NCI-H2107 (cell line): ENCODE measurements around the gene TBC1D8.

ENCODE experiments used
- DNase-seq: peaks from one replicate; lab custom pipeline; 2025; lab: John Stamatoyannopoulos, UW

The TBC1D8 gene

DNA sequence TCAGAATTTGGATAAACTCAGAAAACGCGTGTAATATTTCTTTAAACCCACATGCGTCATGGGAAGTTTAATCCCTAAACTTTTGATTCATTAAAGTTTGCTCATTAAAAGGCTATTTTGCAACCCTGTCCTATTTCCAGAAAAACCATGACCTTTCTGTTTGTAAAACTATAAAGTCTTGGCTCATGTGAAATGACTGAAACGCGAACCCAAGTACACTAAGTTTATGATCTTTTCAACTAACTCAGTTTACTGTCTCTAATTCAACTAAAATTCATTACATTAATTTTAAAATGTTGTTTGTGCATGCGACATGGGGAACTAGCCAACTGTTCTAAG lies 153.0 kb downstream of the TBC1D8 start:
- no peak for DNase-seq

GRCh38 chr2:100997509-100998234 lies 153.5 kb downstream of the TBC1D8 start:
- DNase-seq: no peak

DNA sequence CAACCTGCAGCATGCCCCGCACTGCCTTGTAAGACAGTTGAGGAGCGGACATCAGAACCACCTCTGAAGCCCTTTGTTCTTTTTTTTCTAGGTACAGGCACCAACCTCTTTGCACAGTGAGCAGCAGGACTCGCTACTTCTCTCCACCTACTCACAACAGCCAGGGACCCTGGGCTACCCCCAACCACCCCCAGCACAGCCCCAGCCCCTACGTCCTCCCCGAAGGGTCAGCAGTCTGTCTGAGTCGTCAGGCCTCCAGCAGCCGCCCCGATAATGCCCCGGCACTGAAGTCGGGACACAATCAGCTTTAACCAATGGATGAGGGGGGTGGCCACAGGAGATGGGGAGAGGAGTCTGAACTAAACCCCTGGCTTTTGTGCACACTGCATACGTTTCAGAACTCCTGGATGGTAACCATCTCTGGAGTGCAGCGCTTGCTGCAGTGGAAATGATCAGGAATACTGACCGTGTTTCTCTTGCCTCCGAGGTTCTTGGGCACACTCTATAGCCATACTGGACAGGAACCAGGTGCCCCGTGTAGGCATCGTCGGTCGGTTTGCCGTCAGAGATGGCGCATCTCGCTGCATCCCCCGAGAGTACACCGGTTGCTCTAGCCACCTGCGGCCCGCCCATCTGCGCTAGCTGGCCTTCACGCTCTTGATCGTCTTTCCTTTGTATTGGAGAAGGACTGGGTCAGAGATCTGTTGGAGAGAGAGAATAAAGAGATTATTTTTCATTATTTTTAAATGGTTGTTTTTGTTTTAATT lies 155.7 kb downstream of the TBC1D8 start:
- no peak for DNase-seq

DNA sequence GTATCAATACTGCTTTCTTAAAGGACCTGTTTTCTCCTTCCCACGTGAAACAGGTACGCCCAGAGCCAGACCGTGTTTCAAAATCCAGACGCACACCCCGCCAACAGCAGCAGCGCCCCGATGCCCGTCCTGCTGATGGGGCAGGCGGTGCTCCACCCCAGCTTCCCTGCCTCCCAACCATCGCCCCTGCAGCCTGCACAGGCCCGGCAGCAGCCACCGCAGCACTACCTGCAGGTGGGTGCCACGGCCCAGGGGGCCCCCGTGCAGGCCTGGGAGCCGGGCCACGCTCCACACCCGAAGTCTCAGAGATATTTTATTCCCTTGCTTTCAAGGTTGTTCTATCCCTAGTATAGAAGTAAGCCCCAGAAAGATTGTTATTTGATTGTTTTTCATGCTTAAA lies 157.9 kb downstream of the TBC1D8 start:
- no peak for DNase-seq

DNA sequence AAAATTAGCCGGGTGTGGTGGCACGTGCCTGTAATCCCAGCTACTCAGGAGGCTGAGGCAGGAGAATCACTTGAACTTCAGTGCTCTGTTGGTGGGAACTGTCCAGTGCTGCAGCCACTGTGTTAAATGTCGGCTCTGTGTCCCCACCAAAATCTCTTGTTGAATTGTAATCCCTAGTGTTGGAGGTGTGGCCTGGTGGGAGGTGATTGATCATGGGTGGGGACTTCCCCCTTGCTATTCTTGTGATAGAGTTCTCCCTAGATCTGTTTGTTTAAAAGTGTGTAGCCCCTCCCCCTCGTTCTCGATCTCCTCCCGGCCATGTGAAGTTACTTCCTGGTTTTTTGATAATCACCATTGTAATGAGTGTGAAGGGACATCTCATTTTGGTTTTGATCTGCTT lies 158.9 kb downstream of the TBC1D8 start:
- DNase-seq: no peak

- no peak for DNase-seq
Observed at GRCh38 chr2:100991404-100991773, 159.8 kb downstream of the TBC1D8 start.

- no peak for DNase-seq
Observed at GRCh38 chr2:100990650-100991403, 160.4 kb downstream of the TBC1D8 start.

DNA sequence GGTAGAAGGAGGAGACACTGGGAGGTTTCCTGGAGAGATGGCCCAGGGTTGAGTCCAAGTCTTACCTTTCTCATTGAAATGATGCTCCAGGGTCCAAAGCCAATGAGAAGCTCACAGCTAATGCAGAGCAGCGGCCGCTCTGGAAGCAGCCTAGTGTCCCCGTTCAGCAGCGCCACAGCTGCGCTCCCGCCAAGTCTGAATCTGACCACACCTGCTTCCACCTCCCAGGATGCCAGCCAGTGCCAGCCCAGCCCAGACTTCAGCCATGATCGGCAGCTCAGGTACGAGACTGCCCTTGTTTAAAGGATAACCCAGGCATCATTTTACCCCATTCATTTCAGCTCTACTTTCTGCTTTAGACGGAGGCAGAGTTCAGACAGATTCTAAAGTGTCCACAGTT lies 161.0 kb downstream of the TBC1D8 start:
- DNase-seq: no peak

GRCh38 chr2:100989666-100990065 lies 161.5 kb downstream of the TBC1D8 start:
- DNase-seq: no peak

DNA sequence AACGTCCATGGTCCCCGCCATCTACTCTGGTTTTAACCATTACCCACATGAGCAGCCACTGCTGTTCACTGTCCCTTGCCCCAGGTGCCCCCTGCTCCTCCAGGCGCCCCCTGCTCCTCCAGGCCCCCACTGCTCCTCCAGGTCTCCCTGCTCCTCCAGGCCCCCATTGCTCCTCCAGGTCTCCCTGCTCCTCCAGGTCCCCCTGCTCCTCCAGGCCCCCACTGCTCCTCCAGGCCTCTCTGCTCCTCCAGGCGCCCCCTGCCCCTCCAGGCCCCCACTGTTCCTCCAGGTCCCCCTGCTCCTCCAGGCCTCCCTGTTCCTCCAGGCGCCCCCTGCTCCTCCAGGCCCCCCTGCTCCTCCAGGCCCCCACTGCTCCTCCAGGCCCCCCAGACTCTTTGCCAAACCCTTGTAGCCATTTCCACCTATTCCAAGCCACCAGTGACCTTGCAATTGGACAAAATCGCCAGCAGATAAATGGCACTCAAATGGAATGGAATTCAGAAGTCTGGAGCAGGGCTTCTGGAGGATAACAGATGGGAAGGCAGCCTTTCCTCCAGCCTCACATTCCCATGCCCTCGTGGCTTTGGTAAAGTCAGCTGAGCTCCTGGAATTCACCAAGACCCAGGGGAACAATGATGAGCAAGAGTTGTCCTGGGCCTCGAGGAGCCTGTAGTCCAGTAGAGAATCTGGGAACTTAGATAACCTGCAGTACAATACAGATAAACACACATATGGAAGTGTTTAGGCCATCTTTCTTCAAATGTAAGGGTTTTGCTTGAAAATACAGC lies 162.4 kb downstream of the TBC1D8 start:
- no peak for DNase-seq

DNA sequence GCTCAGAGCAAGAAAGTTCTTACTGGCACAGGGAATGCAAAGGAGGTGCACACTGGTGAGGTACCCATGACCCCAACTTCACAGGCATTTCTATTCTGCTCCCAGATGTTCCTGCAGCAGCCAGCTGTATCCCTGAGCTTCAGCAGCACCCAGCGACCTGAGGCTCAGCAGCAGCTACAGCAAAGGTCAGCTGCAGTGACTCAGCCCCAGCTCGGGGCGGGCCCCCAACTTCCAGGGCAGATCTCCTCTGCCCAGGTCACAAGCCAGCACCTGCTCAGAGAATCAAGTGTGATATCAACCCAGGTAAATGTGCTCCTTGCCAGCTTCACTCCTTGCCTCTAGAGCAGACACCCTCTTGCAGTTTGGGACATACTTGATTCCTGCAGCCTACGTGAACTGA lies 163.2 kb downstream of the TBC1D8 start:
- DNase-seq: no peak

- DNase-seq: no peak
Observed at GRCh38 chr2:100987536-100987935, 163.6 kb downstream of the TBC1D8 start.

- DNase-seq: no peak
Observed at GRCh38 chr2:100986157-100986556, 165.0 kb downstream of the TBC1D8 start.

DNA sequence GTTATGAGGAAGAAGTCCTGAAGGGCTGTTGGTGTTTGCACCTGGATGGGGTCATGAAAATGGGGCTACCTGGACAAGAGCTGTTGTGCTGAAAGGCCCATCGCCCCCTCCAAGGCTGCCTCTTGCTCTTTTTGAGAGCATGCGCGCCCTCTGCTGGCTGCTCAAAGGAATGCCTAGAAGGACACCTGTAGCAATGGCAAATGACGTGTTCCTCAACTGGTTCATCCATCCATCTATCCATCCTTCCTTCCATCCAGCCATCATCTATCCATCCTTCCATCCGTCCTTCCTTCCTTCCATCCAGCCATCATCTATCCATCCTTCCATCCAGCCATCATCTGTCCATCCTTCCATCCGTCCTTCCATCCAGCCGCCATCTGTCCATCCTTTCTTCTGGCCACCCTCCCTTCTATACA lies 166.3 kb downstream of the TBC1D8 start:
- DNase-seq: peak; percentile 44

DNA sequence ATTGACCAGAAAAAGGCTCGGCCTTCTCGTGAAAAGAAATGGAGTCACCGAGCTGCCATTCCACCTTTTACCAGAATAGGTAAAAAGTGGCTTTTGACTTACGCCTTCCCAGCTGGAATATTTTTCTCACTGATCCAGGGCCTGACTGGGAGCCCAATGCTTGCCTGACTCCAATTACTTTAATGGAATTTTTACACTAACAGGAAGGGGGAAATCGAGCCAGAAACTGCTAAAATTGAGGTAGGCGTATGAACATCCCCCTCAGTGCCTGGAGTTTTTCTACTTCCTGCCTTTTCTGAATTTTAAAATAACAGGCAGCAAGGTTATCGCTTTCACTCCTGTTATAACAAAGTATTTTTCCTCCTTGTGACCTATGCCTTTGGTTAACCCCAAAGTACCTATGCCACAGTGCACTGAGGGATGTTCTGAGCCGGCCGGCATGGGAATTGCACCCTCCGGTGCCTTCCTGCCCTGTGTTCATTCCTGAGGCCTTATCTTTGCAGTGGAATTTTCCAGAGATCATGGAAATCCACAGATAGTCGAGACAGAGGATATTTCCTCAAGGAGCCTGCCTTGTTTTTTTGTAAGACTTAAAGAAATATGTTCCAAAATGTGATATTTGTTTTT lies 167.4 kb downstream of the TBC1D8 start:
- DNase-seq: no peak

GRCh38 chr2:100983201-100983600 lies 168.0 kb downstream of the TBC1D8 start:
- no peak for DNase-seq

DNA sequence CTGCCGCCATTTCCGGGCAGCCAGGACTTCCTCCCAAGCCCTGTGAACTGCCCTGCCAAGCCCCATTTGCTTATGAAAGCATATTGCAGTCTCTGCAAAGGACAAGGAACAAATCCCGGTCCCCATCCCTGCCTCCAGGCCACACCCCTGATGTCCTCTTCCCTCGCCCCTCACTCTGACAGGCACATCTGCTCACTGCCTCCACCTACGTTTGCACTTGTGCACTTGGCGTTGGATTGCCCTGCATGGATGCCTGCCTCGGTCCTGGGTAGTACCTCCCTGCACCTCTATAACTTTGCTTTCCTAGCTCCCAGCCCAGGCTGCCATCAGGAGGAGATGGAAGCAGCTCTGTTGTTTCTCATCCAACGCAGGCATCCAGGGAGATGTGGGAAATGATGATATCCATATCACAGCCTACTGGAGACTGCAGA lies 168.7 kb downstream of the TBC1D8 start:
- no peak for DNase-seq

DNA sequence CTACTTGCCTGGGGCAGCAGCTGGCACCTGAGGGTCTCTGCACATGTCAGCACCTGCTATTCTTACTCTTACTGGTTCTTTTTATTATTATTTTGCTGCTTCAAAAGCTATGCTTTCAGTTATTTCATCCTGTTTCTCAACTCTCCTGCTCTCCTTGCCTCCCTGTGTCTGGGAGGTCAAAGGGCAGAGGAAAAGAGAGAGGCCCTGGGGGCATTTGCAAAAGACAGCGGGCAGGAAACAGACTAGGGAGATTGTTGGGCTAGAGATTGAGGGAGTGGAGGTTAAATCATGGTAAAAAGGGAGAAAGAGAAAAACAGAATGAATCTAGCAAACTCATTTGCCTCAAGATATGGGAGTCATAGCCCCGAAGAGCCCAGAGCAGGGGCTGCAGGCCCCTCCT lies 170.2 kb downstream of the TBC1D8 start:
- no peak for DNase-seq

GRCh38 chr2:100980046-100980445 lies 171.1 kb downstream of the TBC1D8 start:
- no peak for DNase-seq

GRCh38 chr2:100978582-100979191 lies 172.5 kb downstream of the TBC1D8 start:
- DNase-seq: no peak

- no peak for DNase-seq
Observed at GRCh38 chr2:100977511-100977910, 173.7 kb downstream of the TBC1D8 start.
